Measurements from ENCODE around the gene ZNF681.
"Not testable (repeated sequence)": the region's sequence is repeated elsewhere in the genome, so short reads cannot be mapped to it uniquely, and the experiment has no call there.

Gene ZNF681

GRCh38 chr19:23766951-23767350, 8.3 kb upstream of the ZNF681 start:
- TF ChIP-seq, protein P1, sequence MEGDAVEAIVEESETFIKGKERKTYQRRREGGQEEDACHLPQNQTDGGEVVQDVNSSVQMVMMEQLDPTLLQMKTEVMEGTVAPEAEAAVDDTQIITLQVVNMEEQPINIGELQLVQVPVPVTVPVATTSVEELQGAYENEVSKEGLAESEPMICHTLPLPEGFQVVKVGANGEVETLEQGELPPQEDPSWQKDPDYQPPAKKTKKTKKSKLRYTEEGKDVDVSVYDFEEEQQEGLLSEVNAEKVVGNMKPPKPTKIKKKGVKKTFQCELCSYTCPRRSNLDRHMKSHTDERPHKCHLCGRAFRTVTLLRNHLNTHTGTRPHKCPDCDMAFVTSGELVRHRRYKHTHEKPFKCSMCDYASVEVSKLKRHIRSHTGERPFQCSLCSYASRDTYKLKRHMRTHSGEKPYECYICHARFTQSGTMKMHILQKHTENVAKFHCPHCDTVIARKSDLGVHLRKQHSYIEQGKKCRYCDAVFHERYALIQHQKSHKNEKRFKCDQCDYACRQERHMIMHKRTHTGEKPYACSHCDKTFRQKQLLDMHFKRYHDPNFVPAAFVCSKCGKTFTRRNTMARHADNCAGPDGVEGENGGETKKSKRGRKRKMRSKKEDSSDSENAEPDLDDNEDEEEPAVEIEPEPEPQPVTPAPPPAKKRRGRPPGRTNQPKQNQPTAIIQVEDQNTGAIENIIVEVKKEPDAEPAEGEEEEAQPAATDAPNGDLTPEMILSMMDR (IDR thresholded peaks at IDR 0.05; ENCODE audit: low read depth, low read length, missing control alignments): no peak
- no peak for DNase-seq
- in situ Hi-C loops (cut with HindIII; ENCODE audit: low pct_ligation_motif_present, low sequenced_read_pairs): no loop called here
- Histone ChIP-seq H3K27me3 (replicated peaks) (no peaks in the 10 kb centered on the region), H3K36me3 (replicated peaks) (no peaks in the 10 kb centered on the region), H3K27ac (no peak overlapping the region), H3K4me3 (ENCODE audit: low read depth, low read length) (no peak overlapping the region)

- TF ChIP-seq, protein P1 (IDR thresholded peaks at IDR 0.05; ENCODE audit: low read depth, low read length, missing control alignments): no peak
- Histone ChIP-seq H3K27ac (no peak overlapping the region), H3K4me3 (ENCODE audit: low read depth, low read length) (no peak overlapping the region), H3K36me3 (replicated peaks) (no peaks in the 10 kb centered on the region), H3K27me3 (replicated peaks) (no peaks in the 10 kb centered on the region)
- in situ Hi-C loops (cut with HindIII; ENCODE audit: low pct_ligation_motif_present, low sequenced_read_pairs): no loop called here
- no peak for DNase-seq
Measured at GRCh38 chr19:23764781-23765180, 6.1 kb upstream of the ZNF681 start.

DNA sequence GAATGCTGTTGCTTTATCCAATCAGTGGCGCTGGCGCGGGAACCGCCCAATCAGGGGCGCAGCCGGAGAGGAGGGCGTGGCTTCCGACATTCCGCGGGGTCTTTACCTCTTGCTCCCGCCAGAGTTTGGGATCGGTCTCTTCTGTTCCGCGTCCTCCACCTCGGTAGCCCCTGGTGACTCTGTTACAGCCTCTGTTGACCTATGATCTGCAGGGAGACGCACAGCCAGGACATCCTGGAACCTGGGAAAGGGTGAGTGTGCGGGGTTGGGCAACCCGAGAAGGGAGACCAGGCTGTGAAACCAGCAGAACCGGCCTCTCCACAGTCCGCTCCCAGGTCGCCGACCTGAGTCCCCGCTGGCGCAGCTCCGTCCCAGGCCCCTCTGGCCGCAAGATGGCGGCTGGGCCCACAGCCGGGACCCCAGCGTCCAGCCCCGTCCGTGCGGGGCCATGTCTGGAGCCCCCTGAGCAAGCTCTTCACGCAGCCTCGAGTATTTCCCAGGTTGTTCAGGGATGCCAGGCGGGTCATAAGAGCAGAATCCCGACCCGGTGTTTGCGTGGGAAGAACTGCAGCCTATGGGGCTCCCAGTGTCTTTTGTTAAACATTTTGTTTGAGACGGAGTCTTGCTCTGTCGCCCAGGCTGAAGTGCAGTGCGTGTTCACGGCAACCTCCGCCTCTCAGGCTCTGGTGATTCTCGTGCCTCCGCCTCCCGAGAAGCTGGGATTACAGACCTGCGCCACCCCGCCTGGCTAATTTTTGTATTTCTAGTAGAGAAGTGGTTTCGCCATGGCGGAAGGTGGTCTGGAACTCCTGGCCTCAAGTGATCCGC, 4.4 kb upstream of the ZNF681 start:
- H3K27ac ChIP-seq: no peak overlapping the region
- H3K36me3 ChIP-seq (replicated peaks): no peaks in the 10 kb centered on the region
- no peaks in the 10 kb centered on the region for H3K27me3 ChIP-seq (replicated peaks)
- TF ChIP-seq, protein P1 (IDR thresholded peaks at IDR 0.05; ENCODE audit: low read depth, low read length, missing control alignments): no peak
- H3K4me3 ChIP-seq (ENCODE audit: low read depth, low read length): peak overlapping the region; percentile 71
- DNase-seq: peak; percentile 60
- in situ Hi-C loops (cut with HindIII; ENCODE audit: low pct_ligation_motif_present, low sequenced_read_pairs): no loop called here

GRCh38 chr19:23762548-23762883, 3.8 kb upstream of the ZNF681 start:
- peak overlapping the region; percentile 71 for H3K4me3 ChIP-seq (ENCODE audit: low read depth, low read length)
- H3K27ac ChIP-seq: no peak overlapping the region
- in situ Hi-C loops (cut with HindIII; ENCODE audit: low pct_ligation_motif_present, low sequenced_read_pairs): no loop called here
- TF ChIP-seq, protein P1 (IDR thresholded peaks at IDR 0.05; ENCODE audit: low read depth, low read length, missing control alignments): no peak
- H3K36me3 ChIP-seq (replicated peaks): no peaks in the 10 kb centered on the region
- no peaks in the 10 kb centered on the region for H3K27me3 ChIP-seq (replicated peaks)
- no peak for DNase-seq

- DNase-seq; in situ Hi-C loops (cut with HindIII; ENCODE audit: low pct_ligation_motif_present, low sequenced_read_pairs): not testable (repeated sequence)
Measured at GRCh38 chr19:23760326-23760725, 1.6 kb upstream of the ZNF681 start.

DNA sequence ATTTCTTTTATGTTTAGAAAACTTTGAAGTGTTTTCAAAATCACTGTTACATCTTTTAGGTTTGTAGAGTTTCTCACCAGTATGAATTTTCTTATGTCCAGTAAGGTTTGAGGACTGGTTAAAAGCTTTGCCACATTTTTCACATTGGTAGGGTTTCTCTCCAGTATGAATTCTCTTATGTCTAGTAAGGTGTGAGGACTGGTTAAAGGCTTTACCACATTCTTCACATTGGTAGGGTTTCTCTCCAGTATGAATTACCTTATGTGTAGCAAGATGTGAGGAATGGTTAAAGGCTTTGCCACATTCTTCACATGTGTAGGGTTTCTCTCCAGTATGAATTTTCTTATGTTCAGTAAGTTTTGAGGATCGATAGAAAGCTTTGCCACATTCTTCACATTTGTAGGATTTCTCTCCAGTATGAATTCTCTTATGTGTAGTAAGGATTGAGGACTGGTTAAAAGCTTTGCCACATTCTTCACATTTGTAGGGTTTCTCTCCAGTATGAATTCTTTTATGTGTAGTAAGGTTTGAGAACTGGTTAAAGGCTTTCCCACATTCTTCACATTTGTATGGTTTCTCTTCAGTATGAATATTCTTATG, 15.0 kb downstream of the ZNF681 start:
- H3K4me3 ChIP-seq (ENCODE audit: low read depth, low read length); H3K36me3 ChIP-seq (replicated peaks); H3K27ac ChIP-seq; DNase-seq; H3K27me3 ChIP-seq (replicated peaks); in situ Hi-C loops (cut with HindIII; ENCODE audit: low pct_ligation_motif_present, low sequenced_read_pairs): not testable (repeated sequence)

More at GRCh38 chr19:23760326-23760725, 1.6 kb upstream of the ZNF681 start:
- H3K27ac ChIP-seq; H3K36me3 ChIP-seq (replicated peaks); H3K27me3 ChIP-seq (replicated peaks); H3K4me3 ChIP-seq (ENCODE audit: low read depth, low read length): not testable (repeated sequence)

- H3K4me3 ChIP-seq (ENCODE audit: low read depth, low read length); H3K27me3 ChIP-seq (replicated peaks); H3K27ac ChIP-seq; in situ Hi-C loops (cut with HindIII; ENCODE audit: low pct_ligation_motif_present, low sequenced_read_pairs); DNase-seq; H3K36me3 ChIP-seq (replicated peaks): not testable (repeated sequence)
Measured at GRCh38 chr19:23730729-23731465, 27.8 kb downstream of the ZNF681 start.

DNA sequence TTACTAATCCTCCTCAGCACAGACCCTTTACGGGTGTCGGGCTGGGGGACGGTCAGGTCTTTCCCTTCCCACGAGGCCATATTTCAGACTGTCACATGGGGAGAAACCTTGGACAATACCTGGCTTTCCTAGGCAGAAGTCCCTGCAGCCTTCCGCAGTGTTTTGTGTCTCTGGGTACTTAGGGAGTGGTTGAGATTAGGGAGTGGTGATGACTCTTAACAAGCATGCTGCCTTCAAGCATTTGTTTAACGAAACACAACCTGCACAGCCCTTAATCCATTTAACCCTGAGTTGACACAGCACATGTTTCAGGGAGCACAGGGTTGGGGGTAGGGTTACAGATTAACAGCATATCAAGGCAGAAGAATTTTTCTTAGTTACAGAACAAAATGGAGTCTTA, 34.5 kb downstream of the ZNF681 start:
- H3K27ac ChIP-seq; in situ Hi-C loops (cut with HindIII; ENCODE audit: low pct_ligation_motif_present, low sequenced_read_pairs); H3K36me3 ChIP-seq (replicated peaks); H3K27me3 ChIP-seq (replicated peaks); H3K4me3 ChIP-seq (ENCODE audit: low read depth, low read length); DNase-seq: not testable (repeated sequence)
